ENCODE measurements around the gene SMIM24. TPM values are rescaled to one million over a fixed set of nuclear protein-coding genes. Genes with fewer than 3 reads are reported as not detected.

Gene SMIM24
- total RNA-seq, 6 donors from 2014 or later, result 1.7 TPM; not detected in 5

DNA sequence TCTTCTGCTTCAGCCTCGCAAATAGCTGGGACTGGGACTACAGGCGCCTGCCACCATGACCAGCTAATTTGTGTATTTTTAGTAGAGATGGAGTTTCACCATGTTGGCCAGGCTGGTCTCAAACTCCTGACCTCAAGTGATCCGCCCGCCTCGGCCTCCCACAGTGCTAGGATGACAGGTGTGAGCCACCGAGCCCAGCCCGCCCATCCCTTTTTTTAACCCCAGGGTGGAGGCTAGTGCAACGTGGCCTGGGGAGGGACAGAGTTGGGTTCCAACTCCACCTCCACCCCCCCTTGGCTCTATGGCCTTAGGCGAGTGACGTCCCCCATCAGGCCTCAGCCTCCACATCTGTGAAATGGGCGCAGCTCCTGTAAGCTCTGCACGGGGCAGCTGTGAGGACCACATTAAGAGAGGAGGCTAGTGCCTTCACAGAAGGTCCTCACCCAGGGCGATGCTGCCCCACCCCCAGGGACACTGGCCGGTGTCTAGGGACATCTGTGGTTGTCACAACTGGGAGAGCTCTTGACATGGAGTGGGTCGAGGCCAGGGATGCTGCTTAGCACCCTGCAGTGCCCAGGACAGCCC lies 37.7 kb downstream of the SMIM24 start:
- ATAC-seq (ENCODE audit: low FRiP score in 2 of 2) (no peak), DNase-seq (peak in 1 of 2 donors; percentile 27)
- Histone ChIP-seq H3K4me1 (peaks cover 27 to 58% (median 48%) of the 10 kb centered on the region in 4 donors), H3K9me3 (no peaks in the 10 kb centered on the region), H3K4me3 (no peak overlapping the region), H3K36me3 (peaks cover 3 to 83% (median 38%) of the 10 kb centered on the region in 4 donors), H3K27me3 (no peaks in the 10 kb centered on the region), H3K27ac (peak overlapping the region in 3 of 4 donors; percentile 70 to 80 (median 76))
- WGBS, 2 donors, result 87 to 94% methylated on average over 8 to 15 of the region's 15 CpGs
- TF ChIP-seq POLR2AphosphoS5 (IDR thresholded peaks at IDR 0.05) (no peak), EP300 (IDR thresholded peaks at IDR 0.05) (no peak), POLR2A (IDR thresholded peaks at IDR 0.05) (no peak)
- TF ChIP-seq, protein P1, sequence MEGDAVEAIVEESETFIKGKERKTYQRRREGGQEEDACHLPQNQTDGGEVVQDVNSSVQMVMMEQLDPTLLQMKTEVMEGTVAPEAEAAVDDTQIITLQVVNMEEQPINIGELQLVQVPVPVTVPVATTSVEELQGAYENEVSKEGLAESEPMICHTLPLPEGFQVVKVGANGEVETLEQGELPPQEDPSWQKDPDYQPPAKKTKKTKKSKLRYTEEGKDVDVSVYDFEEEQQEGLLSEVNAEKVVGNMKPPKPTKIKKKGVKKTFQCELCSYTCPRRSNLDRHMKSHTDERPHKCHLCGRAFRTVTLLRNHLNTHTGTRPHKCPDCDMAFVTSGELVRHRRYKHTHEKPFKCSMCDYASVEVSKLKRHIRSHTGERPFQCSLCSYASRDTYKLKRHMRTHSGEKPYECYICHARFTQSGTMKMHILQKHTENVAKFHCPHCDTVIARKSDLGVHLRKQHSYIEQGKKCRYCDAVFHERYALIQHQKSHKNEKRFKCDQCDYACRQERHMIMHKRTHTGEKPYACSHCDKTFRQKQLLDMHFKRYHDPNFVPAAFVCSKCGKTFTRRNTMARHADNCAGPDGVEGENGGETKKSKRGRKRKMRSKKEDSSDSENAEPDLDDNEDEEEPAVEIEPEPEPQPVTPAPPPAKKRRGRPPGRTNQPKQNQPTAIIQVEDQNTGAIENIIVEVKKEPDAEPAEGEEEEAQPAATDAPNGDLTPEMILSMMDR (IDR thresholded peaks at IDR 0.05), result no peak

DNA sequence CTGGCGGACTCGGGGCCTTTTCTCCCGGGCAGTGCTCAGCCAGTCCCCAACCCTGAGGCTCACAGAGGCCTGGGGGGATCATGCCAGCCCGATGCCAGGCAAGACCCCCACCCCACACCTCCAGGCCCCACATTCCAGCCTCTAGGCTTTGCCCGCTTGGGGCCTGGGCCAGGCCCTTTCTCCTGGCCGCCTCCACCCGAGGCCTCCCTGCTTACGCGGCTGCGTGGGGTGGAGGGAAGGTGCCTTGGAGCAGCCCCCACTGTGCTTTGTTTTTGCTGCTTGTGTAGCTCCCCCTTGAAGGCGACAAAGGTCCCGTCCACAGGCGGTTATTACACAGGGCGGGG lies 38.4 kb downstream of the SMIM24 start:
- Histone ChIP-seq H3K36me3 (peaks cover 3 to 85% (median 43%) of the 10 kb centered on the region in 4 donors), H3K27ac (peak overlapping the region in 3 of 4 donors; percentile 70 to 80 (median 76))

DNA sequence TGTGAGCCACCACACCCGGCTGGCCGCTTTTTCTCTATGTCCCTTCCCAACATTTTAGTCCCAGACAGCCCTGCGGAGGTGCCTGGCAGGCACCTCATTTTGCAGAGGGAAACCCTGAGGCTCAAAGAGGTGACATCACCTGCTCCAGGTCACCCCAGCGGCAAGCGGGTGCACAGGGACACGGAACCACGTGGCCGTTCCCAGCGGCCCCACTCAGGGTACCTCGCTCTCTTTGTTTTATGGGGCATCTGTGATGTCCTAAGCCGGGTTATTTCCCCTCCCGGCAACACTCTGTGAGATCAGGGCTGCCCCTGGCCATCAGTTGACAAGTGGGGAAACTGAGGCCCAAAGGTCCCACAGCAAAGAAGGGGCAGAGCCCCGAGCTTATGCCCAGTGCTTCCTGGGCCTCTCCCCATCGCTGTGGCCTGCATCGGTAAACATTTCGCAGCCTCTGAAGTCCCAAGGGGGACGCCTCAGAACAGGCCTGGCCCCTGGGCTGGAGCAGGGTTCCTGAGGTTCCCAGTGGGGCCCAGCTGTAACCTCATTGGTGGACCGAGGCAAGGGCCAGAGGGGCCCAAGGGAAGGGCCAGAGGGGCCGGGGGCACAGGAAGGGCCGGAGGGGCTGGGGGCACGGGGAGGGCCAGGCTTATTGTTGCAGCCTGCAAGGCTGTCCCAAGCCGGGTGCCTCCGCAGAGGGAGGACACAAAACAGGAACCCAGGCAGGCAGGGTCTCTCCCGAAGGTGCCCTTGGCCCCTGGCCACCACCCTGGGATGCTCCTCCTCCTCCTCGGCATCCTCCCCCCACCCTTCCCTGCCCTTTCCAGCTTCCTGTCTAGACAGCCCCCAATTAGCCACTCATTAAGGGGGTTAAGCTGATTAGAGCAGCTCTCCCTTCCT lies 39.0 kb downstream of the SMIM24 start:
- no peak for TF ChIP-seq EP300 (IDR thresholded peaks at IDR 0.05)
- TF ChIP-seq POLR2A (IDR thresholded peaks at IDR 0.05), result no peak
- no peak for TF ChIP-seq POLR2AphosphoS5 (IDR thresholded peaks at IDR 0.05)
- TF ChIP-seq, protein P1 (IDR thresholded peaks at IDR 0.05), result no peak
- peak overlapping the region in 3 of 4 donors; percentile 70 to 80 (median 76) for H3K27ac ChIP-seq
- no peaks in the 10 kb centered on the region for H3K9me3 ChIP-seq
- 81 to 88% methylated on average over 18 to 24 of the region's 25 CpGs for WGBS, 2 donors
- no peak overlapping the region for H3K4me3 ChIP-seq
- DNase-seq (peak in 1 of 2 donors; percentile 65), ATAC-seq (ENCODE audit: low FRiP score in 2 of 2) (no peak)
- peaks cover 27 to 56% (median 46%) of the 10 kb centered on the region in 4 donors for H3K4me1 ChIP-seq
- no peaks in the 10 kb centered on the region for H3K27me3 ChIP-seq
- H3K36me3 ChIP-seq, result peaks cover 3 to 86% (median 46%) of the 10 kb centered on the region in 4 donors

More for the DNA sequence above, 38.4 kb downstream of the SMIM24 start:
- no peak overlapping the region for H3K4me3 ChIP-seq
- H3K9me3 ChIP-seq, result no peaks in the 10 kb centered on the region
- H3K27me3 ChIP-seq, result no peaks in the 10 kb centered on the region
- DNase-seq (peak in 1 of 2 donors; percentile 62), ATAC-seq (ENCODE audit: low FRiP score in 2 of 2) (no peak)
- TF ChIP-seq POLR2A (IDR thresholded peaks at IDR 0.05) (no peak), EP300 (IDR thresholded peaks at IDR 0.05) (no peak), POLR2AphosphoS5 (IDR thresholded peaks at IDR 0.05) (no peak)
- TF ChIP-seq, protein P1 (IDR thresholded peaks at IDR 0.05), result no peak
- WGBS, 2 donors, result 78 to 79% methylated on average over 13 to 14 of the region's 14 CpGs
- H3K4me1 ChIP-seq, result peaks cover 27 to 58% (median 48%) of the 10 kb centered on the region in 4 donors

DNA sequence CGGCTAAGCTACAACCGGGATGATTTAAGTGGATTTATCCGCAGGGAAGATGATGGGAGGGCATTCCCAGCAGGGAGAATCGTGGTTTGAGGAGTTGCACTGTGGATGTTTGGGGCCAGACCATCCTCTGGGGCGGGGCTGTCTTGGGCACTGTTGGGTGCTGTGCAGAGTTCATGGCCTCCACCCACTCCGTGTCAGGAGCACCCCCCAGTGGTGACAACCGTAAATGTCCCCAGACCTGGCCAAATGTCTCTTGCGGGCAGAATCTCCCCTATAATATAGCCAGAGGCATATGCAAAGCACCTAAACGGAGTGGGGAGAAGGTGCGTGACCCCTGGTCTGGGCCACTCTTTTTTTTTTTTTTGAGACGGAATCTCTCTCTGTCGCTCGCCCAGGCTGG lies 40.2 kb downstream of the SMIM24 start:
- H3K9me3 ChIP-seq, result no peaks in the 10 kb centered on the region
- DNase-seq (peak in 1 of 2 donors; percentile 53), ATAC-seq (ENCODE audit: low FRiP score in 2 of 2) (peak in 1 of 2 donors; percentile 60)
- H3K27ac ChIP-seq, result peak overlapping the region in 1 of 4 donors; percentile 16
- H3K36me3 ChIP-seq, result peaks cover 3 to 83% (median 41%) of the 10 kb centered on the region in 4 donors
- no peaks in the 10 kb centered on the region for H3K27me3 ChIP-seq
- H3K4me1 ChIP-seq, result peaks cover 26 to 49% (median 43%) of the 10 kb centered on the region in 4 donors
- TF ChIP-seq POLR2AphosphoS5 (IDR thresholded peaks at IDR 0.05) (no peak), EP300 (IDR thresholded peaks at IDR 0.05) (no peak)
- TF ChIP-seq, protein P1 (IDR thresholded peaks at IDR 0.05), result peak in 5 of 6 experiments; percentile 34 to 57 (median 43)
- H3K4me3 ChIP-seq, result no peak overlapping the region
- 69 to 84% methylated on average over 10 to 11 of the region's 13 CpGs for WGBS, 2 donors
